A549 (cell line): ENCODE measurements around the gene CCDC88B. TPM values are rescaled to one million over a fixed set of nuclear protein-coding genes. Genes with fewer than 3 reads are reported as not detected.

ENCODE experiments used
- ATAC-seq, 2 experiments: fragments of 200-7000 bp in 1 of 2; fragments of >200 bp in 1 of 2; cut with Nextera tagmentation in 1 of 2; cut with Tn5 transposase in 1 of 2; 3 replicates each; pipeline versions ENCODE4 v1.8.0 to v1.9.1; 2018 to 2020; ENCODE audit warnings: mild to moderate bottlenecking in 1 of 2, moderate library complexity in 1 of 2
- CTCF ChIA-PET: fragments of 300-600 bp; sonication (Branson Sonifier 250); formaldehyde crosslinking; extraction: SDS; loops from one replicate; lab custom pipeline; 2021; ENCODE audit warnings: antibody characterized with exemption, inconsistent platforms; lab: Yijun Ruan, JAX
- POLR2A ChIA-PET: fragments of 350-600 bp; formaldehyde crosslinking; extraction: SDS; loops from one replicate; lab custom pipeline; 2021; ENCODE audit warnings: antibody characterized with exemption, inconsistent platforms; lab: Yijun Ruan, JAX
- DNase-seq, 2 experiments: peaks; one replicate each; pipeline versions ENCODE4 v3.0.0 to v3.0.0-alpha.2; 2011 to 2016; ENCODE audit warnings: low read depth in 1 of 2, low spot score in 1 of 2
- FAIRE-seq: peaks from 2 replicates; lab custom pipeline; 2011; peaks lifted over from hg19 to GRCh38; lab: Jason Lieb, UNC
- H3K27ac ChIP-seq, 2 experiments: fragments of >200 bp; sonication (Bioruptor Twin); formaldehyde crosslinking; 3 replicates each; pipeline ENCODE4 v1.5.1; 2016 to 2017
- H3K4me1 ChIP-seq: fragments of >200 bp; sonication (Bioruptor Twin); formaldehyde crosslinking; 3 replicates; pipeline ENCODE4 v1.6.1; 2016
- H3K4me2 ChIP-seq: fragments of >200 bp; sonication (Bioruptor Twin); formaldehyde crosslinking; 3 replicates; pipeline ENCODE4 v1.6.1; 2016
- H3K4me3 ChIP-seq: fragments of >200 bp; sonication (Bioruptor Twin); formaldehyde crosslinking; 3 replicates; pipeline ENCODE4 v1.5.1; 2016
- H3K9me3 ChIP-seq: fragments of >200 bp; sonication (Bioruptor Twin); formaldehyde crosslinking; 3 replicates; pipeline ENCODE4 v1.6.1; 2016
- BHLHE40 ChIP-seq: IDR thresholded peaks from 2 replicates; pipeline ENCODE4 v1.6.1; 2012; ENCODE audit warnings: low read depth, low read length, inconsistent platforms
- EHF ChIP-seq: fragments of 250-450 bp; sonication (Bioruptor Pico); IDR thresholded peaks from 2 replicates; pipeline ENCODE4 v1.5.0; 2020; ENCODE audit warnings: mild to moderate bottlenecking
- ELK1 ChIP-seq: fragments of 150-350 bp; IDR thresholded peaks from 2 replicates; pipeline ENCODE4 v1.6.1; 2014; ENCODE audit warnings: low read depth, mild to moderate bottlenecking, low read length
- EP300 ChIP-seq, 2 experiments: fragments of >200 bp; sonication (Bioruptor Twin); formaldehyde crosslinking; IDR thresholded peaks; 2 replicates in 1 of 2; 3 replicates in 1 of 2; pipeline ENCODE4 v1.6.1; 2016 to 2017
- ESRRA ChIP-seq: fragments of 150-350 bp; IDR thresholded peaks from 2 replicates; pipeline ENCODE4 v1.6.1; 2014; ENCODE audit warnings: mild to moderate bottlenecking, low read length, borderline replicate concordance
- FOSL2 ChIP-seq, 2 experiments: fragments of 450-650 bp in 1 of 2; fragments of >200 bp in 1 of 2; sonication (Bioruptor Twin) in 1 of 2; formaldehyde crosslinking; IDR thresholded peaks; 2 replicates each; pipeline versions ENCODE4 v1.5.0 to v1.6.1; 2016 to 2020; ENCODE audit warnings: mild to moderate bottlenecking in 1 of 2, moderate library complexity in 1 of 2
- HDAC2 ChIP-seq: fragments of 200-600 bp; sonication (generic); IDR thresholded peaks from 2 replicates; pipeline ENCODE4 v1.6.1; 2016
- HMGXB4 ChIP-seq: fragments of 250-450 bp; sonication (Bioruptor Pico); IDR thresholded peaks from 2 replicates; pipeline ENCODE4 v1.5.0; 2021; ENCODE audit warnings: mild to moderate bottlenecking, moderate library complexity, borderline replicate concordance
- HOXB13 ChIP-seq: fragments of 250-450 bp; sonication (Bioruptor Pico); IDR thresholded peaks from 2 replicates; pipeline ENCODE4 v1.5.0; 2020; ENCODE audit warnings: low read depth, mild to moderate bottlenecking, moderate library complexity
- HOXB5 ChIP-seq: fragments of 250-450 bp; sonication (Bioruptor Pico); IDR thresholded peaks from 2 replicates; pipeline ENCODE4 v1.5.0; 2020; ENCODE audit warnings: mild to moderate bottlenecking, moderate library complexity
- JUNB ChIP-seq: fragments of >200 bp; sonication (Bioruptor Twin); formaldehyde crosslinking; IDR thresholded peaks from 2 replicates; pipeline ENCODE4 v1.6.1; 2016
- KDM5A ChIP-seq: fragments of 200-600 bp; sonication (generic); IDR thresholded peaks from 2 replicates; pipeline ENCODE4 v1.6.1; 2016; ENCODE audit warnings: antibody characterized with exemption, mild to moderate bottlenecking
- MAX ChIP-seq: IDR thresholded peaks from 2 replicates; pipeline ENCODE4 v1.6.1; 2012
- NPAS2 ChIP-seq: fragments of 250-450 bp; sonication (Bioruptor Pico); IDR thresholded peaks from 2 replicates; pipeline ENCODE4 v1.8.0; 2022; ENCODE audit warnings: mild to moderate bottlenecking, moderate library complexity, borderline replicate concordance
- PHF8 ChIP-seq: fragments of 200-600 bp; sonication (generic); IDR thresholded peaks from 2 replicates; pipeline ENCODE4 v1.6.1; 2016; ENCODE audit warnings: low read depth, mild to moderate bottlenecking, antibody characterized with exemption, moderate library complexity, borderline replicate concordance
- POLR2A ChIP-seq: IDR thresholded peaks from 2 replicates; pipeline ENCODE4 v1.6.1; 2012; ENCODE audit warnings: mild to moderate bottlenecking, low read length
- RAD21 ChIP-seq, 2 experiments: fragments of >200 bp in 1 of 2; sonication (Bioruptor Twin) in 1 of 2; formaldehyde crosslinking in 1 of 2; IDR thresholded peaks in 1 of 2; conservative IDR thresholded peaks in 1 of 2; 2 replicates in 1 of 2; 3 replicates in 1 of 2; pipeline ENCODE4 v1.6.1; 2012 to 2018; ENCODE audit warnings: inconsistent platforms in 1 of 2
- RCOR1 ChIP-seq: fragments of 150-350 bp; IDR thresholded peaks from 2 replicates; pipeline ENCODE4 v1.6.1; 2014; ENCODE audit warnings: antibody characterized with exemption, low read length, low read depth
- SMC3 ChIP-seq: fragments of >200 bp; sonication (Bioruptor Twin); formaldehyde crosslinking; IDR thresholded peaks from 3 replicates; pipeline ENCODE4 v1.6.1; 2018; ENCODE audit warnings: inconsistent platforms
- SREBF2 ChIP-seq: fragments of 450-650 bp; IDR thresholded peaks from 2 replicates; pipeline ENCODE4 v1.6.1; 2014; ENCODE audit warnings: mild to moderate bottlenecking, moderate library complexity
- WGBS: methylation state at CpG from one replicate; pipeline ENCODE4 v1.1.6; 2017; ENCODE audit errors: missing lambda C conversion rate; 5-methylcytosine and 5-hydroxymethylcytosine counted together
- polyA plus RNA-seq, 4 experiments: library from polyadenylated mRNA; depleted of rRNA in 3 of 4; stranded (reverse); fragments of >200 nt; fragmentation: RNase III in 1 of 4; extraction: RNeasy Plus Mini Kit Qiagen cat#74134 plus additional on column Dnase treatment in 1 of 4; gene quantifications; 2 replicates in 3 of 4; 3 replicates in 1 of 4; pipeline ENCODE4 v1.2.3, GENCODE V29; 2011 to 2017

The CCDC88B gene
- polyA plus RNA-seq, 2 of the 4 experiments (the other 2 are of a cell fraction), result 4.8 to 8.8 TPM

GRCh38 chr11:64299847-64300648 lies 40.0 kb upstream of the CCDC88B start, which contains the start of gene CATSPERZ:
CATSPERZ (plus strand) TSS chr11:64300358; CDS start chr11:64300411, 53 bp downstream.
- H3K4me3 ChIP-seq, result peak within 1 kb of the TSS; percentile 49

GRCh38 chr11:64303109-64304031 lies 36.6 kb upstream of the CCDC88B start:
- Histone ChIP-seq H3K4me1 (peaks cover 20% of the 10 kb centered on the region), H3K4me2 (peak overlapping the region; percentile 73), H3K27ac (peak overlapping the region in 1 of 2 experiments; percentile 92; a peak in 4 of 6 replicates), H3K4me3 (no peak overlapping the region; the same call in 2 of the 3 replicates), H3K9me3 (no peaks in the 10 kb centered on the region)
- CTCF ChIA-PET, result interaction anchor here (1.3 to 20.7 kb wide), 16 partner anchors 8 to 478 kb away, joined by 3 to 996 read pairs (median 48); partner anchors contain the start of genes BAD, CCDC88B, FERMT3 and FKBP2
- WGBS, result 85% methylated on average over 13 of the region's 13 CpGs
- POLR2A ChIA-PET, result interaction anchor here (0.6 to 2.8 kb wide), 12 partner anchors 14 to 890 kb away, joined by 3 to 34 read pairs (median 6); partner anchors contain the start of genes BAD, GPR137, PPP1R14B and PRDX5
- TF ChIP-seq POLR2A, result no peak
- TF ChIP-seq SREBF2, result no peak
- DNase-seq, result no peak
- ATAC-seq, result no peak
- no peak for FAIRE-seq

More at GRCh38 chr11:64299847-64300648, 40.0 kb upstream of the CCDC88B start, which contains the start of gene CATSPERZ:
- TF ChIP-seq JUNB (no peak), FOSL2 (IDR thresholded peaks at IDR 0.05) (no peak), FOSL2 (CRISPR knock-in tag; IDR thresholded peaks at IDR 0.05) (no peak), SMC3 (no peak), RAD21 (conservative IDR thresholded peaks at IDR 0.05 in 1 of 2, IDR thresholded peaks at IDR 0.05 in 1 of 2) (no peak), PHF8 (no peak), KDM5A (no peak), ESRRA (no peak), EHF (no peak)
- H3K4me1 ChIP-seq, result peaks cover 15% of the 10 kb centered on the region
- peak within 1 kb of the TSS; percentile 82 for H3K4me2 ChIP-seq
- H3K9me3 ChIP-seq, result no peaks in the 10 kb centered on the region
- 81% methylated on average over 36 of the region's 54 CpGs for WGBS
- peak within 1 kb of the TSS; percentile 55 to 86 for H3K27ac ChIP-seq
- FAIRE-seq (no peak), DNase-seq (no peak), ATAC-seq (no peak)
- ChIA-PET CTCF (interaction anchor here (0.5 to 20.7 kb wide), 26 partner anchors 11 to 489 kb away, joined by 3 to 996 read pairs (median 6); partner anchors contain the start of genes BAD, CCDC88B, FERMT3 and FKBP2), POLR2A (interaction anchor here (0.7 to 2.1 kb wide), 8 partner anchors 15 to 55 kb away, joined by 3 to 11 read pairs (median 6); partner anchors contain the start of genes GPR137, PRDX5 and TRMT112)

GRCh38 chr11:64304032-64304315 lies 36.0 kb upstream of the CCDC88B start:
- peak overlapping the region; percentile 73 for H3K4me2 ChIP-seq
- FAIRE-seq (no peak), ATAC-seq (no peak), DNase-seq (no peak)
- H3K4me1 ChIP-seq, result peaks cover 20% of the 10 kb centered on the region
- ChIA-PET CTCF (interaction anchor here (1.1 to 20.7 kb wide), 17 partner anchors 9 to 477 kb away, joined by 3 to 996 read pairs (median 41); partner anchors contain the start of genes BAD, CCDC88B, FERMT3 and FKBP2), POLR2A (interaction anchor here (0.6 to 2.8 kb wide), 11 partner anchors 14 to 118 kb away, joined by 3 to 34 read pairs (median 6); partner anchors contain the start of genes BAD, GPR137, PPP1R14B and PRDX5)
- H3K4me3 ChIP-seq, result peak overlapping the region; percentile 53
- 56% methylated on average over 5 of the region's 5 CpGs for WGBS
- TF ChIP-seq EP300 (IDR thresholded peaks at IDR 0.05) (no peak), HOXB5 (no peak), HDAC2 (no peak), RCOR1 (no peak), ELK1 (no peak), NPAS2 (CRISPR knock-in tag) (no peak), KDM5A (no peak), HMGXB4 (CRISPR knock-in tag) (no peak), BHLHE40 (no peak), MAX (no peak), POLR2A (no peak), HOXB13 (no peak), JUNB (no peak), SREBF2 (no peak)
- no peaks in the 10 kb centered on the region for H3K9me3 ChIP-seq
- peak overlapping the region; percentile 79 to 92 for H3K27ac ChIP-seq
